Kidney tubule cell (primary cell): ENCODE results near the gene MATR3.
A peak's percentile ranks its signal among the peaks of the same experiment; 100 is the strongest.

Source experiments
- DNase-seq: peaks from one replicate; pipeline ENCODE4 v3.0.0-alpha.2; 2018; ENCODE audit warnings: low spot score

Gene MATR3

GRCh38 chr5:139272471-139273321, 20.8 kb upstream of the MATR3 start:
- DNase-seq: peak; percentile 67

GRCh38 chr5:139273322-139273571, 20.3 kb upstream of the MATR3 start:
- no peak for DNase-seq

GRCh38 chr5:139273572-139274289, 19.8 kb upstream of the MATR3 start:
- peak; percentile 94 for DNase-seq

- no peak for DNase-seq
These were observed 18.0 kb upstream of the MATR3 start for GRCh38 chr5:139275536-139275935.

- peak; percentile 40 for DNase-seq
These were observed 17.6 kb upstream of the MATR3 start for GRCh38 chr5:139275956-139276355.

GRCh38 chr5:139276426-139276825, 17.1 kb upstream of the MATR3 start:
- DNase-seq: no peak

GRCh38 chr5:139277171-139277570, 16.4 kb upstream of the MATR3 start:
- DNase-seq: no peak

- DNase-seq: no peak
These were observed 14.8 kb upstream of the MATR3 start for GRCh38 chr5:139278540-139279274.

- DNase-seq: no peak
These were observed 11.4 kb upstream of the MATR3 start for GRCh38 chr5:139282197-139282557.

GRCh38 chr5:139283252-139284166, 10.0 kb upstream of the MATR3 start:
- DNase-seq: no peak

- no peak for DNase-seq
These were observed 9.2 kb upstream of the MATR3 start for GRCh38 chr5:139284295-139284694.

- DNase-seq: no peak
These were observed 7.7 kb upstream of the MATR3 start for GRCh38 chr5:139285651-139286392.

GRCh38 chr5:139287890-139288635, 5.5 kb upstream of the MATR3 start:
- no peak for DNase-seq

- DNase-seq: no peak
These were observed 2.5 kb upstream of the MATR3 start for GRCh38 chr5:139291051-139291450.

- DNase-seq: no peak
These were observed 386 bp upstream of the MATR3 start for GRCh38 chr5:139293202-139293506.

- DNase-seq: peak; percentile 82
These were observed 1.0 kb downstream of the MATR3 start for GRCh38 chr5:139294374-139295165.

GRCh38 chr5:139295346-139296057, 2.0 kb downstream of the MATR3 start:
- no peak for DNase-seq

GRCh38 chr5:139296198-139296597, 2.7 kb downstream of the MATR3 start:
- no peak for DNase-seq

GRCh38 chr5:139296862-139297326, 3.4 kb downstream of the MATR3 start:
- peak; percentile 54 for DNase-seq
